Endothelial cell of umbilical vein (primary cell): ENCODE data around the gene ESPN. TPM values are rescaled to one million over a fixed set of nuclear protein-coding genes. Genes with fewer than 3 reads are reported as not detected.

Experiments
- BruUV-seq: library from RNA; stranded (reverse); fragments of 400-500 nt; replicated peaks from 2 replicates; lab custom pipeline; 2021; lab: Mats Ljungman, UMichigan
- CTCF ChIA-PET: fragments of 300-600, 350-600 bp; sonication (Branson Sonifier 250); formaldehyde crosslinking; loops from one replicate; lab custom pipeline; 2021; ENCODE audit warnings: antibody characterized with exemption, inconsistent platforms; lab: Charles Lee
- POLR2A ChIA-PET: fragments of 300-600, 350-600 bp; sonication (Branson Sonifier 250); formaldehyde crosslinking; loops from one replicate; lab custom pipeline; 2021; ENCODE audit warnings: antibody characterized with exemption, inconsistent platforms; lab: Charles Lee
- DNase-seq: peaks from one replicate; pipeline ENCODE4 v3.0.0-alpha.2; 2011; ENCODE audit warnings: low read depth, low spot score
- FAIRE-seq: peaks from 2 replicates; lab custom pipeline; 2011; peaks lifted over from hg19 to GRCh38; lab: Jason Lieb, UNC
- H2AFZ ChIP-seq: 2 replicates; pipeline ENCODE4 v1.6.0; 2012; ENCODE audit warnings: low read depth, low read length, control low read depth, inconsistent platforms
- H3K27ac ChIP-seq: 2 replicates; pipeline ENCODE4 v1.5.1; 2011; ENCODE audit warnings: low read depth, mild to moderate bottlenecking, control low read depth, low read length, moderate library complexity; ENCODE audit not compliant: insufficient read depth
- H3K27me3 ChIP-seq, 2 experiments: 2 replicates each; pipeline versions ENCODE4 v1.6.0 to v1.6.1; 2011; ENCODE audit warnings: low read length in 2 of 2, mixed read lengths in 1 of 2; ENCODE audit not compliant: control insufficient read depth in 2 of 2, insufficient read depth in 2 of 2
- H3K36me3 ChIP-seq, 2 experiments: 2 replicates in 1 of 2; 3 replicates in 1 of 2; pipeline ENCODE4 v1.5.1; 2011; ENCODE audit warnings: low read length in 2 of 2, mild to moderate bottlenecking in 1 of 2, moderate library complexity in 1 of 2; ENCODE audit not compliant: control insufficient read depth in 2 of 2, insufficient read depth in 2 of 2; ENCODE audit errors: extremely low read depth in 1 of 2
- H3K4me1 ChIP-seq: 3 replicates; pipeline ENCODE4 v1.5.1; 2011; ENCODE audit warnings: mild to moderate bottlenecking, low read length; ENCODE audit not compliant: control insufficient read depth, insufficient read depth; ENCODE audit errors: extremely low read depth
- H3K4me2 ChIP-seq: 2 replicates; pipeline ENCODE4 v1.6.1; 2011; ENCODE audit warnings: low read length, control low read depth, mixed read lengths; ENCODE audit not compliant: insufficient read depth
- H3K4me3 ChIP-seq, 3 experiments: fragments of 200-600 bp in 1 of 3; sonication (generic), shearing (Covaris generic) in 1 of 3; replicated peaks in 1 of 3; 2 replicates each; pipeline ENCODE4 v1.5.1; 2011 to 2016; ENCODE audit warnings: control low read depth in 3 of 3, low read length in 3 of 3, mild to moderate bottlenecking in 2 of 3, inconsistent platforms in 1 of 3, low read depth in 1 of 3, moderate library complexity in 1 of 3; ENCODE audit not compliant: insufficient read depth in 1 of 3
- H3K79me2 ChIP-seq: 2 replicates; pipeline ENCODE4 v1.6.0; 2012; ENCODE audit warnings: low read length, inconsistent platforms; ENCODE audit not compliant: control insufficient read depth, insufficient read depth
- H3K9ac ChIP-seq: replicated peaks from 2 replicates; pipeline ENCODE3; 2011; ENCODE audit warnings: low read length, control low read depth; ENCODE audit not compliant: insufficient read depth; ENCODE audit errors: extremely low read depth
- H3K9me1 ChIP-seq: replicated peaks from 3 replicates; pipeline ENCODE4 v1.6.0; 2011; ENCODE audit warnings: mild to moderate bottlenecking, low read length; ENCODE audit not compliant: control insufficient read depth, insufficient read depth; ENCODE audit errors: extremely low read depth
- H3K9me3 ChIP-seq: replicated peaks from 2 replicates; pipeline ENCODE4 v1.5.1; 2012; ENCODE audit warnings: low read length, inconsistent platforms; ENCODE audit not compliant: control insufficient read depth, insufficient read depth
- H4K20me1 ChIP-seq: replicated peaks from 2 replicates; pipeline ENCODE3; 2011; ENCODE audit warnings: mild to moderate bottlenecking, low read length; ENCODE audit not compliant: control insufficient read depth, insufficient read depth; ENCODE audit errors: extremely low read depth
- CTCF ChIP-seq, 2 donors: IDR thresholded peaks; 1 replicate in 1 of 2; 2 replicates in 1 of 2; pipeline ENCODE4 v1.5.1; 2011; ENCODE audit warnings: low read length in 2 of 2, mild to moderate bottlenecking in 2 of 2, moderate library complexity in 2 of 2, control low read depth in 1 of 2, inconsistent platforms in 1 of 2, low read depth in 1 of 2; ENCODE audit not compliant: insufficient read depth in 1 of 2; ENCODE audit errors: extremely low read depth in 1 of 2
- EZH2 ChIP-seq: IDR thresholded peaks from 2 replicates; pipeline ENCODE4 v1.6.1; 2012; ENCODE audit warnings: borderline replicate concordance, low read depth, mild to moderate bottlenecking, moderate library complexity, low read length, inconsistent platforms; ENCODE audit not compliant: severe bottlenecking
- FOS ChIP-seq: IDR thresholded peaks from 2 replicates; pipeline ENCODE4 v1.6.1; 2011; ENCODE audit warnings: mild to moderate bottlenecking, low read length, moderate library complexity, borderline replicate concordance; ENCODE audit not compliant: insufficient read depth
- GATA2 ChIP-seq: IDR thresholded peaks from 2 replicates; pipeline ENCODE4 v1.7.0; 2011; ENCODE audit warnings: low read depth, mild to moderate bottlenecking, moderate library complexity, mixed read lengths, low read length; ENCODE audit not compliant: insufficient read length, insufficient read depth
- JUN ChIP-seq: IDR thresholded peaks from 2 replicates; pipeline ENCODE4 v1.6.1; 2011; ENCODE audit warnings: borderline replicate concordance, low read depth; ENCODE audit not compliant: insufficient read length, insufficient read depth
- MAX ChIP-seq: IDR thresholded peaks from 2 replicates; pipeline ENCODE4 v1.6.1; 2011; ENCODE audit not compliant: insufficient read depth, insufficient read length
- MYC ChIP-seq: IDR thresholded peaks from one replicate; pipeline ENCODE4 v1.6.1; 2011; ENCODE audit warnings: mild to moderate bottlenecking, low read depth, low read length
- POLR2A ChIP-seq: IDR thresholded peaks from 2 replicates; pipeline ENCODE4 v1.6.1; 2012; ENCODE audit warnings: low read depth, mild to moderate bottlenecking, control low read depth, low read length
- POLR2AphosphoS5 ChIP-seq: IDR thresholded peaks from 2 replicates; pipeline ENCODE4 v1.6.1; 2012; ENCODE audit warnings: low read depth, mild to moderate bottlenecking, control low read depth, low read length, moderate library complexity; ENCODE audit not compliant: insufficient read depth
- dilution Hi-C: fragments of 300-500 bp; cut with MboI; formaldehyde crosslinking; loops from one replicate; pipeline ENCODE4 v1.15.0; 2019; ENCODE audit warnings: low sequenced_read_pairs; ENCODE audit not compliant: extremely low pct_ligation_motif_present
- intact Hi-C: fragments of 100-400 bp; cut with micrococcal nuclease; formaldehyde crosslinking; loops from one replicate; pipeline ENCODE4 v1.10.0; 2022
- polyA plus RNA-seq, 4 experiments: library from polyadenylated mRNA; depleted of rRNA in 3 of 4; stranded (reverse) in 3 of 4; unstranded in 1 of 4; fragments of >200 nt; gene quantifications; 2 replicates each; pipeline versions ENCODE4 v1.2.1 to v1.2.3, GENCODE V29; 2011 to 2012; ENCODE audit warnings: missing spikeins in 1 of 4
- total RNA-seq: library from RNA; stranded (reverse); gene quantifications from 2 replicates; pipeline ENCODE4 v1.2.3, GENCODE V29; 2021

Gene ESPN
- total and polyA plus RNA-seq, 2 donors (not counting 3 experiments of a cell fraction or from before 2014, with no cell fraction given) = 0.54 to 0.71 TPM

GRCh38 chr1:6391951-6392808 lies 32.4 kb upstream of the ESPN start:
- CTCF ChIA-PET = interaction anchor here (1.0 to 20.3 kb wide), 8 partner anchors 10 to 154 kb away, joined by 3 to 237 read pairs (median 4); no protein-coding TSS in a partner anchor

More at GRCh38 chr1:6391951-6392808, 32.4 kb upstream of the ESPN start:
- no peaks in the 10 kb centered on the region for H3K9me1 ChIP-seq
- dilution Hi-C loops (no loop called here), intact Hi-C loops (loop anchor here (2.0 kb wide), 1 partner anchor 183 kb away; no protein-coding TSS in a partner anchor)
- H3K9me3 ChIP-seq = no peaks in the 10 kb centered on the region
- H3K4me3 ChIP-seq = peak overlapping the region; percentile 45 to 71 (median 63)
- DNase-seq (peak; percentile 46), FAIRE-seq (peak; percentile 86)
- TSS peak; percentile 35 for BruUV-seq
- H3K27ac ChIP-seq = peak overlapping the region; percentile 2
- TF ChIP-seq POLR2A = no peak
- no peak for TF ChIP-seq GATA2
- TF ChIP-seq CTCF (IDR thresholded peaks at IDR 0.05; ENCODE audit: extremely low read depth in 1 of 2, insufficient read depth in 1 of 2, low read depth in 1 of 2, low read length in 2 of 2) = no peak
- no peak for TF ChIP-seq POLR2AphosphoS5
- no peak for TF ChIP-seq FOS
- TF ChIP-seq EZH2 = no peak
- no peak for TF ChIP-seq MYC
- no peak for TF ChIP-seq JUN
- TF ChIP-seq MAX = no peak
- H3K9ac ChIP-seq = peak overlapping the region; percentile 32
- H3K4me2 ChIP-seq = peak overlapping the region; percentile 82
- H3K4me1 ChIP-seq = peaks cover 16% of the 10 kb centered on the region
- peaks cover 20% of the 10 kb centered on the region for H3K79me2 ChIP-seq
- H3K27me3 ChIP-seq = no peaks in the 10 kb centered on the region
- H3K36me3 ChIP-seq = no peaks in the 10 kb centered on the region
- POLR2A ChIA-PET = no interaction called here
- no peaks in the 10 kb centered on the region for H4K20me1 ChIP-seq
- H2AFZ ChIP-seq = peak overlapping the region; percentile 2
